Measurements from ENCODE around the gene RCHY1. TPM values are rescaled to one million over a fixed set of nuclear protein-coding genes. Genes with fewer than 3 reads are reported as not detected.
"Not testable (repeated sequence)": the region's sequence is repeated elsewhere in the genome, so short reads cannot be mapped to it uniquely, and the experiment has no call there.

Gene RCHY1
- total RNA-seq (ENCODE audit: insufficient read depth, low replicate concordance) = 57.8 TPM

GRCh38 chr4:75514131-75514948 is at the start of gene RCHY1, which contains the start of gene THAP6:
Gene RCHY1 (minus strand): TSS chr4:75514403. CDS start chr4:75514286, 117 bp downstream.
Gene THAP6 (plus strand): TSS chr4:75514473. CDS start chr4:75515453, 980 bp downstream.
- peak; percentile 99 for DNase-seq (ENCODE audit: low spot score)

GRCh38 chr4:75561789-75562188 is 47.6 kb upstream of the RCHY1 start:
- peak; percentile 41 for DNase-seq (ENCODE audit: low spot score)

- DNase-seq (ENCODE audit: low spot score) = no peak
Measured at GRCh38 chr4:75557696-75558095, 43.5 kb upstream of the RCHY1 start.

- no peak for DNase-seq (ENCODE audit: low spot score)
Measured at GRCh38 chr4:75555294-75556164, 41.3 kb upstream of the RCHY1 start, which contains the start of gene ODAPH. Gene ODAPH (plus strand): TSS chr4:75556066. CDS start chr4:75556083, 17 bp downstream.

GRCh38 chr4:75552452-75552851 is 38.2 kb upstream of the RCHY1 start:
- DNase-seq (ENCODE audit: low spot score) = no peak

GRCh38 chr4:75549019-75549418 is 34.8 kb upstream of the RCHY1 start:
- DNase-seq (ENCODE audit: low spot score) = no peak

GRCh38 chr4:75547647-75548387 is 33.6 kb upstream of the RCHY1 start:
- DNase-seq (ENCODE audit: low spot score) = peak; percentile 49

- DNase-seq (ENCODE audit: low spot score) = no peak
Measured at GRCh38 chr4:75545526-75545925, 31.3 kb upstream of the RCHY1 start.

- DNase-seq (ENCODE audit: low spot score) = no peak
Measured at GRCh38 chr4:75544870-75545269, 30.7 kb upstream of the RCHY1 start.

- DNase-seq (ENCODE audit: low spot score) = not testable (repeated sequence)
Measured at GRCh38 chr4:75544220-75544619, 30.0 kb upstream of the RCHY1 start.

GRCh38 chr4:75542824-75543223 is 28.6 kb upstream of the RCHY1 start:
- DNase-seq (ENCODE audit: low spot score) = peak; percentile 29

- DNase-seq (ENCODE audit: low spot score) = not testable (repeated sequence)
Measured at GRCh38 chr4:75537308-75537707, 23.1 kb upstream of the RCHY1 start.

- DNase-seq (ENCODE audit: low spot score) = not testable (repeated sequence)
Measured at GRCh38 chr4:75533926-75534325, 19.7 kb upstream of the RCHY1 start.

- DNase-seq (ENCODE audit: low spot score) = not testable (repeated sequence)
Measured at GRCh38 chr4:75533339-75533887, 19.2 kb upstream of the RCHY1 start.

- DNase-seq (ENCODE audit: low spot score) = not testable (repeated sequence)
Measured at GRCh38 chr4:75531536-75532143, 17.4 kb upstream of the RCHY1 start.

- DNase-seq (ENCODE audit: low spot score) = no peak
Measured at GRCh38 chr4:75530556-75531322, 16.5 kb upstream of the RCHY1 start.

- DNase-seq (ENCODE audit: low spot score) = no peak
Measured at GRCh38 chr4:75527482-75527881, 13.3 kb upstream of the RCHY1 start.

- no peak for DNase-seq (ENCODE audit: low spot score)
Measured at GRCh38 chr4:75525910-75526309, 11.7 kb upstream of the RCHY1 start.

GRCh38 chr4:75525086-75525485 is 10.9 kb upstream of the RCHY1 start:
- DNase-seq (ENCODE audit: low spot score) = no peak

GRCh38 chr4:75519452-75519851 is 5.2 kb upstream of the RCHY1 start:
- DNase-seq (ENCODE audit: low spot score) = not testable (repeated sequence)
